Measurements from ENCODE around the gene RBFA. TPM values are rescaled to one million over a fixed set of nuclear protein-coding genes. Genes with fewer than 3 reads are reported as not detected.
A peak's percentile ranks its signal among the peaks of the same experiment; 100 is the strongest.

RBFA gene
- total and polyA plus RNA-seq, 8 donors, result 10.5 to 19.5 (median 12.3) TPM

DNA sequence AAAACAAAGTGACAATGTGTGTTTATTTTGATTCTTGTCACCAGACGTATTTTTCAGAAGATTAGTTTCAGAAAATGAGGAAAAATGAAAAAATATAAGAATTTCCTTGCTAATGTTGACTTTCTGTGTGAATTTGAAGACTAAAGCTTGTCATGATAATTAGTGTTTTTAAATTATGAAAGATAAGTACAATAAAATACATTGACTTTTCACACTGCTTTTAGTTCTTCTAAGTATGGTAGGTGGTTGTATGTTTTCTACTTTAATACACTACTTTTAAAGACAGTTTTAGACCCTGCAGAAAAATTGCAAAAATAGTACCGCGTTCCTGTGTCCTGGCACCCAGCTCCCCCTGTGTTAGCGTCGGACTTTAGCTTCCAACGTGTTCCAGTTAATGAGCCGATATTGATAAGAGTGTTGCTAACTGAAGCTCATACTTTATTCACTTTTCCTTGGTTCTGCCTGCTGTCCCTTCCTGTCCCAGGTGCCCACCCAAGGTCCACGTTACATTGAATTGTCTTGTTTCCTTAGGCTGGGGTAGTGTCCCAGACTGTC lies 695 bp downstream of the RBFA start:
- H3K27ac ChIP-seq, result peak overlapping the region; percentile 63 to 80 (median 68)

DNA sequence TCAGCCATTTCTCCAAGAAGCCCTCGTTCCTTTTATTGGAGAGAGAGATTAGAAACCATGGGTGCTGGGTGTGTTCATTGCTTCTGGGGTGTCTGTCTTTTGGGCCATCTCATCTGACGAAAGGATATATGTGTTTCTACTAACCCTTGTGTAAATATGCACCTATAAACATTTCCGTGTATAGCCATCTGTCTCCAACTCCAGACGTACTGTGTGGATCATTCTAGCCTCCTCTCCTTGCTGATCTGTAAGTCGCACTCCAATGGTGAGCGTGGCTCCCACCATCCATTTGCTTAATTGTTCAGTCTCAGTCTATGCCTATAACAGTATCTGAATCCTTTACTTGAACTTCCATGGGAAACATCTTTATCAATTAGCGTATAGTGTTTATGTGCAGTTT lies 1.8 kb downstream of the RBFA start:
- no peaks in the 10 kb centered on the region for H3K27me3 ChIP-seq
- peaks cover 0 to 8% (median 4%) of the 10 kb centered on the region in 3 donors for H3K4me1 ChIP-seq
- peaks cover 0 to 8% (median 0%) of the 10 kb centered on the region in 3 donors for H3K36me3 ChIP-seq
- H3K4me3 ChIP-seq, result no peak overlapping the region
- FAIRE-seq (no peak), DNase-seq (no peak), ATAC-seq (no peak)
- intact Hi-C loops (cut with DNase I), result no loop called here
- H3K27ac ChIP-seq, result no peak overlapping the region
- TF ChIP-seq, protein P1, sequence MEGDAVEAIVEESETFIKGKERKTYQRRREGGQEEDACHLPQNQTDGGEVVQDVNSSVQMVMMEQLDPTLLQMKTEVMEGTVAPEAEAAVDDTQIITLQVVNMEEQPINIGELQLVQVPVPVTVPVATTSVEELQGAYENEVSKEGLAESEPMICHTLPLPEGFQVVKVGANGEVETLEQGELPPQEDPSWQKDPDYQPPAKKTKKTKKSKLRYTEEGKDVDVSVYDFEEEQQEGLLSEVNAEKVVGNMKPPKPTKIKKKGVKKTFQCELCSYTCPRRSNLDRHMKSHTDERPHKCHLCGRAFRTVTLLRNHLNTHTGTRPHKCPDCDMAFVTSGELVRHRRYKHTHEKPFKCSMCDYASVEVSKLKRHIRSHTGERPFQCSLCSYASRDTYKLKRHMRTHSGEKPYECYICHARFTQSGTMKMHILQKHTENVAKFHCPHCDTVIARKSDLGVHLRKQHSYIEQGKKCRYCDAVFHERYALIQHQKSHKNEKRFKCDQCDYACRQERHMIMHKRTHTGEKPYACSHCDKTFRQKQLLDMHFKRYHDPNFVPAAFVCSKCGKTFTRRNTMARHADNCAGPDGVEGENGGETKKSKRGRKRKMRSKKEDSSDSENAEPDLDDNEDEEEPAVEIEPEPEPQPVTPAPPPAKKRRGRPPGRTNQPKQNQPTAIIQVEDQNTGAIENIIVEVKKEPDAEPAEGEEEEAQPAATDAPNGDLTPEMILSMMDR (IDR thresholded peaks at IDR 0.05), result no peak
- 93 to 95% methylated on average over 7 of the region's 7 CpGs for WGBS, 2 donors
- H3K9me3 ChIP-seq, result no peaks in the 10 kb centered on the region

More for the DNA sequence above, 695 bp downstream of the RBFA start:
- Histone ChIP-seq H3K36me3 (peaks cover 0 to 8% (median 0%) of the 10 kb centered on the region in 3 donors), H3K27me3 (no peaks in the 10 kb centered on the region), H3K4me1 (peaks cover 0 to 8% (median 4%) of the 10 kb centered on the region in 3 donors), H3K9me3 (no peaks in the 10 kb centered on the region), H3K4me3 (peak overlapping the region; percentile 45 to 89 (median 67))
- WGBS, 2 donors, result 6 to 8% methylated on average over 8 of the region's 8 CpGs
- TF ChIP-seq, protein P1 (IDR thresholded peaks at IDR 0.05), result no peak
- intact Hi-C loops (cut with DNase I), result no loop called here
- no peak for ATAC-seq
- no peak for DNase-seq
- peak; percentile 49 for FAIRE-seq

DNA sequence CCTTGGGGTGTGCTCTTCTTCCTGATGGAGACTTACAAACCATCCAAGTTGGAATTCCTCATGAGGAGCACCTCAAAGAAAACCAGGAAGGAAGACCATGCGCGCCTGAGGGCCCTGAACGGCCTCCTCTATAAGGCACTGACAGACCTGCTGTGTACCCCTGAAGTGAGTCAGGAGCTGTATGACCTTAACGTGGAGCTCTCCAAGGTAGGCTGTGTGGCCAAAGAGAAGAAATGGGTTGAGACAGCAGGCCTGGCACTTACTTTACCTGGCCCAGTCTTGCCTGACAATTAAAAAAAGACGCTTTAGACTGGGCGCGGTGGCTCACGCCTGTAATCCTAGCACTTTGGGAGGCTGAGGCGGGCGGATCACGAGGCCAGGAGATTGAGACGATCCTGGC lies 3.1 kb downstream of the RBFA start:
- 96 to 98% methylated on average over 9 to 12 of the region's 12 CpGs for WGBS, 2 donors
- intact Hi-C loops (cut with DNase I), result no loop called here
- no peaks in the 10 kb centered on the region for H3K27me3 ChIP-seq
- no peak for DNase-seq
- no peak for ATAC-seq
- FAIRE-seq, result no peak
- no peak overlapping the region for H3K27ac ChIP-seq
- peaks cover 0 to 8% (median 0%) of the 10 kb centered on the region in 3 donors for H3K36me3 ChIP-seq
- TF ChIP-seq, protein P1 (IDR thresholded peaks at IDR 0.05), result no peak
- H3K9me3 ChIP-seq, result no peaks in the 10 kb centered on the region
- H3K4me3 ChIP-seq, result no peak overlapping the region
- peaks cover 0 to 8% (median 4%) of the 10 kb centered on the region in 3 donors for H3K4me1 ChIP-seq

DNA sequence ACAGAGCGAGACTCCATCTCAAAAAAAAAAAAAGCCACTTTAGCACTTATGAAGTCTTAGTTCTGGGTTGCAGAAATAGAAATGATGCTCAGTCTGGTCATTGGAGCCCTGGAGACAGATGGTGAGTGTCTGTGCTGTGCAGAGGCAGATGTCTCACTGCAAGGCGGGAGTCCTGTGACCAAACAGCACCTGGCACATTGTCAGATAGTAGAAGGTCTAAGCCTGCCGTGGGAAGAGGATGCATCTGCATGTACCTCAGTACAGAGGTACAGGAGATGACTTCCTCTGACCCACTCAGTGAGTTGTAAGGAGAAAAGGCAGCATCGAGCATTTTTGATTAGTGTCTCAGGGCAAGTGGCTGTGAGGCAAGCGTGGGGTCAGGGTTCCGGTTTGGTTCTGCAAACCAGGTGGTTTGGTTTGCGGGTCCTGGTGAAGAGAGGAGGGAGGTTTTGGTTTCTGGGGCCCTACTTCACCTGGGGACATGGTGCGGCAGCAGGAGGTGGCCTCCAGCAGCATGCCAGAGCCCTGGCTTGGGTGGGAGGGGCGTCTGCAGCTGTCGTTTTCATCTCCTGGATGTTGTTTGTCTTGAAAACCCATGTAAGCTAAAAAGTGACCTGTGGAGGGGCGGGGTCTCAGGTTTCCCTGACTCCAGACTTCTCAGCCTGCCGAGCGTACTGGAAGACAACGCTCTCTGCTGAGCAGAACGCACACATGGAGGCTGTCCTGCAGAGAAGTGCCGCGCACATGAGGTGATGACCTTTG lies 3.8 kb downstream of the RBFA start:
- DNase-seq (no peak), FAIRE-seq (no peak), ATAC-seq (no peak)
- no peak overlapping the region for H3K27ac ChIP-seq
- peaks cover 0 to 8% (median 0%) of the 10 kb centered on the region in 3 donors for H3K36me3 ChIP-seq
- peaks cover 0 to 8% (median 4%) of the 10 kb centered on the region in 3 donors for H3K4me1 ChIP-seq
- no peak overlapping the region for H3K4me3 ChIP-seq
- intact Hi-C loops (cut with DNase I), result no loop called here
- TF ChIP-seq, protein P1 (IDR thresholded peaks at IDR 0.05), result no peak
- WGBS, 2 donors, result 91 to 93% methylated on average over 17 of the region's 17 CpGs
- no peaks in the 10 kb centered on the region for H3K9me3 ChIP-seq
- no peaks in the 10 kb centered on the region for H3K27me3 ChIP-seq

DNA sequence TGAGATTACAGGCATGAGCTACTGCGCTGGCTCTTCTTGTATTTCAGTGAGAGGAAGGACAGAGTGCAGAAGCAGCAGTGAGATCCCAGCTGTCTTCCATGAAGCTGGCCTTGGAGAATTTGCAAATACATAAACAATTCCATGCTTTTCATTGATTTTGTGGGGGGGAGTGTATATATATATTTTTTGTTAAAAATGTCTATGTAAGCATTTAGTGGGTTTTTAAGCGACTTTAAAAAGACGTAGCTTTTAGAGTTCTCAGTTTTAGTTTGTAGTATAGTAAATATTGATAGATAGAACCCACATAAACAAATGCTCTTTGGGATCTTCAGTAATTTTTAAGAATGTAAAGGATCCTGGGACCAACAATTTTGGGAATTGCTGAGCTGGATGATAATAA lies 6.3 kb downstream of the RBFA start:
- DNase-seq (no peak), FAIRE-seq (no peak), ATAC-seq (no peak)
- intact Hi-C loops (cut with DNase I), result no loop called here
- peaks cover 0 to 14% (median 0%) of the 10 kb centered on the region in 3 donors for H3K36me3 ChIP-seq
- no peak overlapping the region for H3K27ac ChIP-seq
- 94 to 99% methylated on average over 3 of the region's 3 CpGs for WGBS, 2 donors
- peaks cover 0 to 5% (median under 1%) of the 10 kb centered on the region in 3 donors for H3K4me1 ChIP-seq
- H3K4me3 ChIP-seq, result no peak overlapping the region
- no peaks in the 10 kb centered on the region for H3K27me3 ChIP-seq
- H3K9me3 ChIP-seq, result no peaks in the 10 kb centered on the region
- TF ChIP-seq, protein P1 (IDR thresholded peaks at IDR 0.05), result no peak
